ENCODE data around the gene ZNF423.

The ZNF423 gene

GRCh38 chr16:49492896-49493626 lies 362.9 kb downstream of the ZNF423 start:
- Histone ChIP-seq H3K27ac (no peak overlapping the region), H3K27me3 (ENCODE audit: insufficient read depth, low read depth, severe bottlenecking) (no peaks in the 10 kb centered on the region), H3K4me3 (ENCODE audit: low read depth, low read length) (no peak overlapping the region), H3K9me3 (ENCODE audit: severe bottlenecking) (no peaks in the 10 kb centered on the region), H3K36me3 (no peaks in the 10 kb centered on the region)
- TF ChIP-seq CTCF (IDR thresholded peaks at IDR 0.05; ENCODE audit: low read depth, low read length) = no peak
- no peak for DNase-seq

GRCh38 chr16:49491771-49492761 lies 363.8 kb downstream of the ZNF423 start:
- DNase-seq = peak; percentile 69

GRCh38 chr16:49491106-49491670 lies 364.7 kb downstream of the ZNF423 start:
- H3K9me3 ChIP-seq (ENCODE audit: severe bottlenecking) = no peaks in the 10 kb centered on the region
- no peaks in the 10 kb centered on the region for H3K27me3 ChIP-seq (ENCODE audit: insufficient read depth, low read depth, severe bottlenecking)
- H3K4me3 ChIP-seq (ENCODE audit: low read depth, low read length) = no peak overlapping the region; the same call in 1 of the 2 replicates
- no peak for DNase-seq
- no peaks in the 10 kb centered on the region for H3K36me3 ChIP-seq
- TF ChIP-seq CTCF (IDR thresholded peaks at IDR 0.05; ENCODE audit: low read depth, low read length) = no peak
- H3K27ac ChIP-seq = no peak overlapping the region

More at GRCh38 chr16:49491771-49492761, 363.8 kb downstream of the ZNF423 start:
- Histone ChIP-seq H3K36me3 (no peaks in the 10 kb centered on the region), H3K4me3 (ENCODE audit: low read depth, low read length) (peak overlapping the region; percentile 37), H3K27ac (peak overlapping the region; percentile 71), H3K9me3 (ENCODE audit: severe bottlenecking) (no peaks in the 10 kb centered on the region), H3K27me3 (ENCODE audit: insufficient read depth, low read depth, severe bottlenecking) (no peaks in the 10 kb centered on the region)
- peak; percentile 88 for TF ChIP-seq CTCF (IDR thresholded peaks at IDR 0.05; ENCODE audit: low read depth, low read length)

- no peak for TF ChIP-seq CTCF (IDR thresholded peaks at IDR 0.05; ENCODE audit: low read depth, low read length)
- Histone ChIP-seq H3K4me3 (ENCODE audit: low read depth, low read length) (no peak overlapping the region), H3K27me3 (ENCODE audit: insufficient read depth, low read depth, severe bottlenecking) (no peaks in the 10 kb centered on the region), H3K36me3 (no peaks in the 10 kb centered on the region), H3K27ac (no peak overlapping the region), H3K9me3 (ENCODE audit: severe bottlenecking) (no peaks in the 10 kb centered on the region)
- DNase-seq = no peak
Measured at GRCh38 chr16:49490321-49490705, 365.6 kb downstream of the ZNF423 start.

- no peak for DNase-seq
- no peak overlapping the region for H3K4me3 ChIP-seq (ENCODE audit: low read depth, low read length)
- no peaks in the 10 kb centered on the region for H3K9me3 ChIP-seq (ENCODE audit: severe bottlenecking)
- H3K27me3 ChIP-seq (ENCODE audit: insufficient read depth, low read depth, severe bottlenecking) = no peaks in the 10 kb centered on the region
- H3K27ac ChIP-seq = no peak overlapping the region
- H3K36me3 ChIP-seq = no peaks in the 10 kb centered on the region
- no peak for TF ChIP-seq CTCF (IDR thresholded peaks at IDR 0.05; ENCODE audit: low read depth, low read length)
Measured at GRCh38 chr16:49489686-49490320, 366.1 kb downstream of the ZNF423 start.
